AG10803 (cell line): ENCODE data around the gene DNMT3B.

ENCODE experiments used
- DNase-seq: peaks from one replicate; pipeline ENCODE4 v3.0.0; 2010; ENCODE audit warnings: low read depth
- H3K4me3 ChIP-seq: 2 replicates; pipeline ENCODE4 v1.5.1; 2011; ENCODE audit warnings: mild to moderate bottlenecking, low read length, control low read depth
- TF ChIP-seq, protein P1 (sequence below): conservative IDR thresholded peaks from 2 replicates; pipeline ENCODE4 v1.5.1; 2011; ENCODE audit warnings: mild to moderate bottlenecking, low read length, control low read depth, inconsistent platforms

DNMT3B gene

DNA sequence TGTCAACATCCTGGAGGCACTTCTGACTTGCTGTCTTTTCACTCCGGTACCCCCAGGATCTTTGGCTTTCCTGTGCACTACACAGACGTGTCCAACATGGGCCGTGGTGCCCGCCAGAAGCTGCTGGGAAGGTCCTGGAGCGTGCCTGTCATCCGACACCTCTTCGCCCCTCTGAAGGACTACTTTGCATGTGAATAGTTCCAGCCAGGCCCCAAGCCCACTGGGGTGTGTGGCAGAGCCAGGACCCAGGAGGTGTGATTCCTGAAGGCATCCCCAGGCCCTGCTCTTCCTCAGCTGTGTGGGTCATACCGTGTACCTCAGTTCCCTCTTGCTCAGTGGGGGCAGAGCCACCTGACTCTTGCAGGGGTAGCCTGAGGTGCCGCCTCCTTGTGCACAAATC is 45.5 kb downstream of the DNMT3B start:
- no peak for DNase-seq
- TF ChIP-seq, protein P1, sequence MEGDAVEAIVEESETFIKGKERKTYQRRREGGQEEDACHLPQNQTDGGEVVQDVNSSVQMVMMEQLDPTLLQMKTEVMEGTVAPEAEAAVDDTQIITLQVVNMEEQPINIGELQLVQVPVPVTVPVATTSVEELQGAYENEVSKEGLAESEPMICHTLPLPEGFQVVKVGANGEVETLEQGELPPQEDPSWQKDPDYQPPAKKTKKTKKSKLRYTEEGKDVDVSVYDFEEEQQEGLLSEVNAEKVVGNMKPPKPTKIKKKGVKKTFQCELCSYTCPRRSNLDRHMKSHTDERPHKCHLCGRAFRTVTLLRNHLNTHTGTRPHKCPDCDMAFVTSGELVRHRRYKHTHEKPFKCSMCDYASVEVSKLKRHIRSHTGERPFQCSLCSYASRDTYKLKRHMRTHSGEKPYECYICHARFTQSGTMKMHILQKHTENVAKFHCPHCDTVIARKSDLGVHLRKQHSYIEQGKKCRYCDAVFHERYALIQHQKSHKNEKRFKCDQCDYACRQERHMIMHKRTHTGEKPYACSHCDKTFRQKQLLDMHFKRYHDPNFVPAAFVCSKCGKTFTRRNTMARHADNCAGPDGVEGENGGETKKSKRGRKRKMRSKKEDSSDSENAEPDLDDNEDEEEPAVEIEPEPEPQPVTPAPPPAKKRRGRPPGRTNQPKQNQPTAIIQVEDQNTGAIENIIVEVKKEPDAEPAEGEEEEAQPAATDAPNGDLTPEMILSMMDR: no peak
- no peak overlapping the region for H3K4me3 ChIP-seq

DNA sequence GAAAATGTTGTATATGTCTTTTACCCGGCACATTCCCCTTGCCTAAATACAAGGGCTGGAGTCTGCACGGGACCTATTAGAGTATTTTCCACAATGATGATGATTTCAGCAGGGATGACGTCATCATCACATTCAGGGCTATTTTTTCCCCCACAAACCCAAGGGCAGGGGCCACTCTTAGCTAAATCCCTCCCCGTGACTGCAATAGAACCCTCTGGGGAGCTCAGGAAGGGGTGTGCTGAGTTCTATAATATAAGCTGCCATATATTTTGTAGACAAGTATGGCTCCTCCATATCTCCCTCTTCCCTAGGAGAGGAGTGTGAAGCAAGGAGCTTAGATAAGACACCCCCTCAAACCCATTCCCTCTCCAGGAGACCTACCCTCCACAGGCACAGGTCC is 46.3 kb downstream of the DNMT3B start:
- TF ChIP-seq, protein P1: no peak
- DNase-seq: no peak
- no peak overlapping the region for H3K4me3 ChIP-seq

DNA sequence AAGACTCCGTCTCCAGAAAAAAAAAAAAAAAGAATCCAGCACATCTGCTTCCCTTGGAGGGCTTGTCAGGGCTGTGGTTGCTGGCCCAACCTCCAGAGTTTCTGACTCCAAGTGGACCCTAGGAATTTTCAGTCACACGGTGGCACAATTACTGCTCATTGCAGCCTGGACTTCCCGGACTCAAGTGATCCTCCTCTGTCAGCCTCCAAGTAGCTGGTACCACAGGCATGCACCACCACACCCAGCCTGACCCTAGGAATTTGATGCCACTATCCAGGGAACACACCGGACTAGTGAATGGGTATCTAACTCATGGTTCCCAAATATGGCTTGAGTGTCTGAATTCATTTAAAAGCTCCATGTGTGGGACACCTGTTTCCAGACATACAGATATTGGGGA is 47.7 kb downstream of the DNMT3B start:
- TF ChIP-seq, protein P1: no peak
- peak; percentile 11 for DNase-seq
- H3K4me3 ChIP-seq: no peak overlapping the region

DNA sequence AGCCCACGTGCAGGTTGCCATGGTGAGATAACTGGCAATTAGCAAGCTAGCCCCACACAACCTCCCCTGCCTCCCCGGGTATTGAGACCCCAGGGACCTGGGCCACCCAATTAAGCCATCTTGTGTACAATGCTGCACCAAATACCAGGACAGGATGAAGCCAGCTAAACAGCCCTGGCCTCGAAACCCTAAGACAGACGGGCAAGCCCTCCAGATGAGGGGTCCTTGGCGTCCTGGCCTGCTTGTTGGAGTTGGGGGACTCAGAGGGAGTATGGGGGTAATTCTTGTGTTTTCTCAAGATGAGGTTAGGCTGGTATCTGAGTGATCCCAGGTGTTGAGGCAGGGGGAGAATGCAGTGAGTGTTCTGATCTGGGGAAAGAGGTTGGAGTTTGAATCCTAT is 48.8 kb downstream of the DNMT3B start:
- TF ChIP-seq, protein P1: no peak
- no peak for DNase-seq
- H3K4me3 ChIP-seq: no peak overlapping the region

DNA sequence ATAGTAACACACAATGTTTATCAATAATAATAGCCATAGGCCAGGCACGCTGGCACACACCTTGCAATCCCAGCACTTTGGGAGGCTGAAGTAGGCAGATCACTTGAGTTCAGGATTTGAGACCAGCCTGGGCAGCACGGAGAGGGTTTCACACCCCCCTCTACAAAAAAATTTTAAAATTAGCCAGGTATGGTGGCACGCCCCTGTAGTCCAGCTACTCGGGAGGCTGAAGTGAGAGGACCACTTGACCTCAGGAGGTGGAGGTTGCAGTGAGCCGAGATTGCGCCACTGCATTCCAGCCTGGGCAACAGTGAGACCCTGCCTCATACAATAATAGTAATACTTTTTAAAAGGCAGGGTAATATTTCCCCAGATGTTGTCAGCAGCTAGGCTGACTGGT is 49.7 kb downstream of the DNMT3B start:
- DNase-seq: no peak
- H3K4me3 ChIP-seq: no peak overlapping the region
- TF ChIP-seq, protein P1: no peak

DNA sequence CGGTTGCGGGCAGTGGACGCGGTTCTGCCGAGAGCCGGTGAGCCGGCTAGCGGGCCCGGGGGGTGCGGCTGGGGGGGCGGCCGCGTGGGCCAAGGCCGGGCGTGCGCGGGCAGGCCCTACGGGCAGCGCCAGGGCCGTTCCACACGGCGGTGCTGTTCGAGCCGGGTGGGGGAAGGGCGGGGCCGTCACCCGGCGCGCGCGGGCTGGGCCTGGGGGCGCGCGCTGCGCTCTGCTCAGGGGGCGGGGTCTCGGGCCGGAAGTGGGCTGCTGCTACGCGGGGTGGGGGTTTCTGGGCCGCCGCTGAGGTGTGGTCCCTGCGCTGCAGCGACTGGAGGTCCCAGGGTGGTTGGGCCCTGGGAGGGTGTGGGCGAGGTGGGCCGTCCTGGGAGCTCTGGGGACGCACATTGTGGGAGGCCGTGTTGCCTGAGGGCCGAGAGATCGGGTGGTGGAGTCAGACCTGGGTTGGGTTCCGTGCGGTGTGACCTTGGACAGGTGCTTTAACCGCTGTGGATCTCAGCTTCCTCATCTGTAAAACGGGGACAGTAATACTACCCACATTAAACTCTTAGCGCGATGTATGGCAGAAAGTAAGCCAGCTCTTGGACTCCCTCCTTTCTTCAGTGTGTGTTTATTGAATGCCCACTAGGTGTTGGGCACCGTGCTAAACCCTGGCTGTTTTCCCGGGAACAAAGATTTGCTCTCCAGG is 58.0 kb downstream of the DNMT3B start:
- peak overlapping the region; percentile 96 for H3K4me3 ChIP-seq
- peak; percentile 58 for DNase-seq
- TF ChIP-seq, protein P1: peak; percentile 23

DNA sequence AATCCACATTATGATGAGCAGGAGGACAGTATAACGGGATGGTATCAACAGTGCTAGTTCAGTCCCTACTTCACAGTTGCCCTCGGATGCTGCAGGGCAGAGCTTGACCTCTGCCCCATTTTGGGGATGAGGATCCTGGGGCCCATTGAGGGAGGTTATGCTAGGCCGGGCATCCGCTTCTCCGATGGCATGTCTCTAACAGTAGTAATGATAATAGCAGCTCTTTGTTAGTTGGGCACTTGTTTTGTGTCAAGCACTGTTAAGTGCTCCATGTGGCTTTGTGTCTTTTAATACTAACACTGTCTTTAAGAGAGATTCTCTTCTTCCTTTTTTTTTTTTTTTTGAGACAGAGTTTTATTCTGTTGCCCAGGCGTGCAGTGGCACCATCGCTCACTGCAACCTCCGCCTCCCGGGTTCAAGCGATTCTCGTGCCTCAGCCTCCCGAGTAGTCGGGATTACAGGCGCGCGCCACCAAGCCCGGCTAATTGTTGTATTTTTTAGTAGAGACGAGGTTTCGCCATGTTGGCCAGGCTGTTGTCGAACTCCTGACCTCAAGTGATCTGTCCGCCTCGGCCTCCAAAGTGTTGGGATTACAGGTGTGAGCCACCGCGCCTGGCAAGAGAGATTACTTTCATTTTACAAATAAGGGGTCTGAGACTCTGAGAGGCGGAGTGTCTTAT is 58.7 kb downstream of the DNMT3B start:
- DNase-seq: peak; percentile 11
- TF ChIP-seq, protein P1: no peak
- H3K4me3 ChIP-seq: peak overlapping the region; percentile 96
